ENCODE data around the gene SNAP91. TPM values are rescaled to one million over a fixed set of nuclear protein-coding genes. Genes with fewer than 3 reads are reported as not detected.

The SNAP91 gene
- total RNA-seq, 1 experiment from 2014 or later: not detected

DNA sequence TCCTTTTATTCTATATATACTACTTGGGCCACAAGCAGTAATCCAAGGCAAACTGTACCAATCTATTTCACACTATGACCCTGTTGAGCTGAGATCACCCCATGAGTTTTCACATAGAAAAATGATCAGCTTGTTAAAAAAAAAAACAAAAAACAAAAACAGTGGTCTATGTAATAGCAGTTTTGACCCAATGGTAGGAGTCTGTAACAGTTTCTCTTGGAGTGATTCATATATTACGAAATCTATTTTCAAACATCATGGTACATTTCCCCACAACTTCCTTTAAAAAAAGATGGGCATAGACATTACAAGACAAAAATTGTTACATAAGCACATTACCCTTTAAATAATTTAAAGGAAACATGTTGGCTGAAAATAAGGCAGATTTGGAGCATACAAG lies 118.5 kb downstream of the SNAP91 start:
- no peak for DNase-seq
- POLR2A ChIA-PET (ENCODE audit: unreplicated experiment): no interaction called here
- Histone ChIP-seq H4K20me1 (ENCODE audit: low read length) (no peaks in the 10 kb centered on the region), H2AFZ (ENCODE audit: low read length) (no peak overlapping the region), H3K9ac (ENCODE audit: low read length) (no peak overlapping the region), H3K4me3 (ENCODE audit: low read length) (no peak overlapping the region), H3K9me2 (replicated peaks; ENCODE audit: low read length) (no peaks in the 10 kb centered on the region), H3K4me1 (ENCODE audit: insufficient read depth, low read length) (no peaks in the 10 kb centered on the region), H3K4me2 (ENCODE audit: low read length) (no peak overlapping the region), H3K36me3 (ENCODE audit: low read depth, low read length) (no peaks in the 10 kb centered on the region), H3K9me3 (ENCODE audit: low read length) (no peaks in the 10 kb centered on the region), H3K27ac (ENCODE audit: low read length) (no peak overlapping the region), H3F3A (ENCODE audit: low read length, unreplicated experiment) (no peaks in the 10 kb centered on the region), H3K79me2 (ENCODE audit: low read length) (no peaks in the 10 kb centered on the region), H3K27me3 (ENCODE audit: low read length) (no peaks in the 10 kb centered on the region)
- CTCF ChIA-PET: no interaction called here
- no TSS peak for BruUV-seq (replicated peaks)
- intact Hi-C loops (cut with micrococcal nuclease): no loop called here
- TF ChIP-seq EZH2 (IDR thresholded peaks at IDR 0.05; ENCODE audit: low read length, unreplicated experiment) (no peak), EZH2phosphoT487 (IDR thresholded peaks at IDR 0.05; ENCODE audit: borderline replicate concordance, low read length) (no peak)
- TF ChIP-seq, protein P1, sequence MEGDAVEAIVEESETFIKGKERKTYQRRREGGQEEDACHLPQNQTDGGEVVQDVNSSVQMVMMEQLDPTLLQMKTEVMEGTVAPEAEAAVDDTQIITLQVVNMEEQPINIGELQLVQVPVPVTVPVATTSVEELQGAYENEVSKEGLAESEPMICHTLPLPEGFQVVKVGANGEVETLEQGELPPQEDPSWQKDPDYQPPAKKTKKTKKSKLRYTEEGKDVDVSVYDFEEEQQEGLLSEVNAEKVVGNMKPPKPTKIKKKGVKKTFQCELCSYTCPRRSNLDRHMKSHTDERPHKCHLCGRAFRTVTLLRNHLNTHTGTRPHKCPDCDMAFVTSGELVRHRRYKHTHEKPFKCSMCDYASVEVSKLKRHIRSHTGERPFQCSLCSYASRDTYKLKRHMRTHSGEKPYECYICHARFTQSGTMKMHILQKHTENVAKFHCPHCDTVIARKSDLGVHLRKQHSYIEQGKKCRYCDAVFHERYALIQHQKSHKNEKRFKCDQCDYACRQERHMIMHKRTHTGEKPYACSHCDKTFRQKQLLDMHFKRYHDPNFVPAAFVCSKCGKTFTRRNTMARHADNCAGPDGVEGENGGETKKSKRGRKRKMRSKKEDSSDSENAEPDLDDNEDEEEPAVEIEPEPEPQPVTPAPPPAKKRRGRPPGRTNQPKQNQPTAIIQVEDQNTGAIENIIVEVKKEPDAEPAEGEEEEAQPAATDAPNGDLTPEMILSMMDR (conservative IDR thresholded peaks at IDR 0.05; ENCODE audit: low read depth, low read length): no peak
- no peak for ATAC-seq

DNA sequence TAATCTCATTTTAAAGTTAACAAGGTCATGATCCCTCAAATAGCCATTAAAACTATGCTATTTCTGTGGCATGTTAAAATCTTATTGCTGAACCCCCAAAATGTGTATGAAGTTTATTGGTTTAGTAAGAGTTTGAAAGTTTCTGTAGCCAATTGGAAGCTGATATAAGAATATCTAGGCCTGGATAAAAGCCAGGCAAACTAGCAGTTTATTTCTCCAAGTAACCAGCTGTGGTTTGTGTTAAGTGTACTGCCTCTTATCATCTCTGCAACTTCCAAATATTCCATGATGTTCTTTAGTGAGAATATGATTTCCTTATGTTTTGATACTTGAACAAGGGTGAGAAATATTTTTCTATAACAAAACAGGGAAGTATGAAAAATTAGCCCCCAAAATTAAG lies 119.8 kb downstream of the SNAP91 start:
- TF ChIP-seq EZH2phosphoT487 (IDR thresholded peaks at IDR 0.05; ENCODE audit: borderline replicate concordance, low read length): no peak
- TF ChIP-seq, protein P1 (conservative IDR thresholded peaks at IDR 0.05; ENCODE audit: low read depth, low read length): no peak
- no peak for TF ChIP-seq EZH2 (IDR thresholded peaks at IDR 0.05; ENCODE audit: low read length, unreplicated experiment)
- H3K4me3 ChIP-seq (ENCODE audit: low read length): no peak overlapping the region
- ATAC-seq: no peak

DNA sequence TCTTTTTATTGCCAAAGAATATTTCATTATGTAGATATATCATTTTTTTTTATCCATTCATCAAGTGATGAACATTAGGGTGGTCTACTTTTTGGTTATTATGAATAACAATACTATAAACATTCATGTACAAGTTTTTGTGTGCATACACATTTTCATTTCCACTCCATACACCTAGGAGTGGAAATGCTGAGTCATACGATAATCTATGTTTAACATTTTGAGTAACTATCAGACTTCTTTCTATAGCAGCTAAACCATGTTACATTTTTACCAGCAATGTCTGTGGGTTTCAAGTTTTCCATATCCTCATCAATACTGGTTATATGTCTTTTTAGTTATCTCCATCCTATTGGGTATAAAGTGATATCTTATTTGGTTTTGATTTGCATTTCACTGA lies 130.8 kb downstream of the SNAP91 start:
- H3K4me1 ChIP-seq (ENCODE audit: insufficient read depth, low read length): no peaks in the 10 kb centered on the region
- TF ChIP-seq EZH2phosphoT487 (IDR thresholded peaks at IDR 0.05; ENCODE audit: borderline replicate concordance, low read length) (no peak), EZH2 (IDR thresholded peaks at IDR 0.05; ENCODE audit: low read length, unreplicated experiment) (no peak)
- TF ChIP-seq, protein P1 (conservative IDR thresholded peaks at IDR 0.05; ENCODE audit: low read depth, low read length): no peak
- H3K9me3 ChIP-seq (ENCODE audit: low read length): no peaks in the 10 kb centered on the region
- CTCF ChIA-PET: no interaction called here
- no peaks in the 10 kb centered on the region for H3K36me3 ChIP-seq (ENCODE audit: low read depth, low read length)
- intact Hi-C loops (cut with micrococcal nuclease): no loop called here
- no peaks in the 10 kb centered on the region for H3K79me2 ChIP-seq (ENCODE audit: low read length)
- POLR2A ChIA-PET (ENCODE audit: unreplicated experiment): no interaction called here
- no TSS peak for BruUV-seq (replicated peaks)
- H3F3A ChIP-seq (ENCODE audit: low read length, unreplicated experiment): no peaks in the 10 kb centered on the region
- DNase-seq (no peak), ATAC-seq (no peak)
- no peak overlapping the region for H3K27ac ChIP-seq (ENCODE audit: low read length)
- no peaks in the 10 kb centered on the region for H4K20me1 ChIP-seq (ENCODE audit: low read length)
- H3K4me3 ChIP-seq (ENCODE audit: low read length): no peak overlapping the region
- H3K27me3 ChIP-seq (ENCODE audit: low read length): peaks cover 7% of the 10 kb centered on the region; the same call in 1 of the 2 replicates
- no peak overlapping the region for H3K4me2 ChIP-seq (ENCODE audit: low read length)
- H3K9me2 ChIP-seq (replicated peaks; ENCODE audit: low read length): no peaks in the 10 kb centered on the region
- H2AFZ ChIP-seq (ENCODE audit: low read length): no peak overlapping the region
- H3K9ac ChIP-seq (ENCODE audit: low read length): no peak overlapping the region

More for the DNA sequence above, 119.8 kb downstream of the SNAP91 start:
- H3K27ac ChIP-seq (ENCODE audit: low read length): no peak overlapping the region
- H3K9me3 ChIP-seq (ENCODE audit: low read length): no peaks in the 10 kb centered on the region
- H3K4me1 ChIP-seq (ENCODE audit: insufficient read depth, low read length): no peaks in the 10 kb centered on the region
- no peaks in the 10 kb centered on the region for H3K36me3 ChIP-seq (ENCODE audit: low read depth, low read length)
- no peaks in the 10 kb centered on the region for H4K20me1 ChIP-seq (ENCODE audit: low read length)
- no peak overlapping the region for H3K4me2 ChIP-seq (ENCODE audit: low read length)
- BruUV-seq (replicated peaks): no TSS peak
- no peaks in the 10 kb centered on the region for H3K9me2 ChIP-seq (replicated peaks; ENCODE audit: low read length)
- H2AFZ ChIP-seq (ENCODE audit: low read length): no peak overlapping the region
- no peaks in the 10 kb centered on the region for H3F3A ChIP-seq (ENCODE audit: low read length, unreplicated experiment)
- intact Hi-C loops (cut with micrococcal nuclease): no loop called here
- ChIA-PET POLR2A (ENCODE audit: unreplicated experiment) (no interaction called here), CTCF (no interaction called here)
- H3K9ac ChIP-seq (ENCODE audit: low read length): no peak overlapping the region
- H3K27me3 ChIP-seq (ENCODE audit: low read length): 0 out of 2 replicates have a peak, but pooled peaks cover 9% of the 10 kb centered on the region
- no peaks in the 10 kb centered on the region for H3K79me2 ChIP-seq (ENCODE audit: low read length)
- no peak for DNase-seq
